CD4-positive, alpha-beta T cell (primary cell): ENCODE results near the gene NYAP2. TPM values are rescaled to one million over a fixed set of nuclear protein-coding genes. Genes with fewer than 3 reads are reported as not detected.

Source experiments
- ATAC-seq: fragments of 200-7000 bp; cut with Tn5 transposase; one replicate; pipeline ENCODE4 v1.10.0; 2022; ENCODE audit warnings: mild to moderate bottlenecking; ENCODE audit not compliant: poor library complexity
- CTCF ChIA-PET: fragments of 350-600 bp; sonication (Branson Sonifier 250); formaldehyde crosslinking; loops from one replicate; lab custom pipeline; 2021; ENCODE audit warnings: antibody characterized with exemption, inconsistent platforms; lab: Charles Lee
- POLR2A ChIA-PET: fragments of 350-600 bp; sonication (Branson Sonifier 250); formaldehyde crosslinking; loops from one replicate; lab custom pipeline; 2021; ENCODE audit warnings: antibody characterized with exemption, inconsistent platforms; lab: Charles Lee
- DNase-seq, 14 experiments: peaks; one replicate each; pipeline ENCODE4 v3.0.0-alpha.2; 2013 to 2020; ENCODE audit warnings: mixed read lengths in 2 of 14
- H3K27ac ChIP-seq, 2 donors: one replicate each; pipeline versions ENCODE4 v1.5.1 to v1.7.0; 2013; ENCODE audit warnings: low read length in 2 of 2, low read depth in 1 of 2, mild to moderate bottlenecking in 1 of 2
- H3K27me3 ChIP-seq, 2 experiments: 1 replicate in 1 of 2; 2 replicates in 1 of 2; pipeline versions ENCODE4 v1.6.1 to v1.7.0; 2013; ENCODE audit warnings: low read length in 2 of 2, control low read depth in 1 of 2, mild to moderate bottlenecking in 1 of 2, moderate library complexity in 1 of 2; ENCODE audit not compliant: insufficient read depth in 2 of 2, control insufficient read depth in 1 of 2
- H3K36me3 ChIP-seq: one replicate; pipeline ENCODE4 v1.6.1; 2013; ENCODE audit warnings: low read length, control low read depth; ENCODE audit not compliant: insufficient read depth
- H3K4me1 ChIP-seq: one replicate; pipeline ENCODE4 v1.6.1; 2013; ENCODE audit warnings: low read length, control low read depth; ENCODE audit not compliant: insufficient read depth
- H3K4me3 ChIP-seq: one replicate; pipeline ENCODE4 v1.5.1; 2013; ENCODE audit warnings: mild to moderate bottlenecking, low read length, moderate library complexity
- H3K9me3 ChIP-seq, 2 experiments: 1 replicate in 1 of 2; 2 replicates in 1 of 2; pipeline versions ENCODE4 v1.6.1 to v1.7.0; 2013; ENCODE audit warnings: low read length in 2 of 2, mild to moderate bottlenecking in 2 of 2, control low read depth in 1 of 2, moderate library complexity in 1 of 2; ENCODE audit not compliant: control insufficient read depth in 1 of 2, insufficient read depth in 1 of 2
- H3K27ac Mint-ChIP-seq: one replicate; pipeline ENCODE4 v1.8.0; 2020; ENCODE audit warnings: mixed read lengths
- H3K27me3 Mint-ChIP-seq: one replicate; pipeline ENCODE4 v1.8.0; 2021; ENCODE audit warnings: mixed read lengths
- H3K36me3 Mint-ChIP-seq: one replicate; pipeline ENCODE4 v1.8.0; 2021; ENCODE audit warnings: low read depth, mixed read lengths
- H3K4me1 Mint-ChIP-seq: one replicate; pipeline ENCODE4 v1.8.0; 2021; ENCODE audit warnings: low read depth, mixed read lengths
- H3K4me3 Mint-ChIP-seq: one replicate; pipeline ENCODE4 v1.8.0; 2020; ENCODE audit warnings: mild to moderate bottlenecking, mixed read lengths
- H3K9me3 Mint-ChIP-seq: one replicate; pipeline ENCODE4 v1.8.0; 2020; ENCODE audit warnings: mixed read lengths
- CTCF ChIP-seq: fragments of 200-600 bp; IDR thresholded peaks from one replicate; pipeline ENCODE4 v1.8.0; 2022; ENCODE audit warnings: antibody characterized with exemption, mild to moderate bottlenecking
- intact Hi-C, 2 experiments: fragments of 100-400 bp; cut with DNase I in 1 of 2; cut with micrococcal nuclease in 1 of 2; formaldehyde crosslinking; loops; one replicate each; pipeline versions ENCODE4 v1.15.1 to v1.9.0; 2023 to 2025; cut with DNase I, micrococcal nuclease
- total RNA-seq, 174 experiments: library from RNA in 2 of 174; stranded (reverse) in 2 of 174; gene quantifications; one replicate each; pipeline ENCODE4 v1.2.3 and lab custom pipeline; 2021 to 2026

NYAP2 gene
- total RNA-seq, 2 experiments from 2014 or later: not detected

- Histone ChIP-seq H3K4me3 (no peak overlapping the region), H3K9me3 (peaks cover 0 to 4% of the 10 kb centered on the region in 2 experiments), H3K36me3 (no peaks in the 10 kb centered on the region), H3K27ac (no peak overlapping the region), H3K4me1 (no peaks in the 10 kb centered on the region), H3K27me3 (no peaks in the 10 kb centered on the region)
- H3K4me3 Mint-ChIP-seq: no peak overlapping the region
- ATAC-seq: no peak
- no peaks in the 10 kb centered on the region for H3K9me3 Mint-ChIP-seq
- H3K36me3 Mint-ChIP-seq: no peaks in the 10 kb centered on the region
- no peak overlapping the region for H3K27ac Mint-ChIP-seq
- CTCF ChIA-PET: no interaction called here
- POLR2A ChIA-PET: no interaction called here
- no peak for TF ChIP-seq CTCF
- H3K4me1 Mint-ChIP-seq: no peaks in the 10 kb centered on the region
- intact Hi-C loops: no loop called here
- H3K27me3 Mint-ChIP-seq: peaks cover 24% of the 10 kb centered on the region
- DNase-seq: no peak
These were observed 167.3 kb downstream of the NYAP2 start for GRCh38 chr2:225566798-225567197.

- Histone ChIP-seq H3K27ac (no peak overlapping the region), H3K4me3 (no peak overlapping the region), H3K36me3 (no peaks in the 10 kb centered on the region), H3K9me3 (peaks cover 0 to 4% of the 10 kb centered on the region in 2 experiments), H3K27me3 (no peaks in the 10 kb centered on the region), H3K4me1 (no peaks in the 10 kb centered on the region)
- H3K9me3 Mint-ChIP-seq: no peaks in the 10 kb centered on the region
- H3K36me3 Mint-ChIP-seq: no peaks in the 10 kb centered on the region
- ChIA-PET CTCF (no interaction called here), POLR2A (no interaction called here)
- TF ChIP-seq CTCF: no peak
- no peaks in the 10 kb centered on the region for H3K4me1 Mint-ChIP-seq
- DNase-seq (no peak), ATAC-seq (no peak)
- H3K27ac Mint-ChIP-seq: no peak overlapping the region
- intact Hi-C loops: no loop called here
- H3K27me3 Mint-ChIP-seq: peaks cover 18% of the 10 kb centered on the region
- H3K4me3 Mint-ChIP-seq: no peak overlapping the region
These were observed 170.5 kb downstream of the NYAP2 start for GRCh38 chr2:225569995-225570394.

- TF ChIP-seq CTCF: no peak
- no peak overlapping the region for H3K4me3 Mint-ChIP-seq
- H3K4me1 Mint-ChIP-seq: no peaks in the 10 kb centered on the region
- no peaks in the 10 kb centered on the region for H3K36me3 Mint-ChIP-seq
- H3K9me3 Mint-ChIP-seq: no peaks in the 10 kb centered on the region
- POLR2A ChIA-PET: no interaction called here
- Histone ChIP-seq H3K27me3 (no peaks in the 10 kb centered on the region), H3K9me3 (peaks cover 0 to 4% of the 10 kb centered on the region in 2 experiments), H3K27ac (no peak overlapping the region), H3K36me3 (no peaks in the 10 kb centered on the region), H3K4me1 (no peaks in the 10 kb centered on the region), H3K4me3 (no peak overlapping the region)
- intact Hi-C loops: no loop called here
- H3K27me3 Mint-ChIP-seq: peaks cover 20% of the 10 kb centered on the region
- DNase-seq (no peak), ATAC-seq (no peak)
- no peak overlapping the region for H3K27ac Mint-ChIP-seq
- CTCF ChIA-PET: no interaction called here
These were observed 174.1 kb downstream of the NYAP2 start for GRCh38 chr2:225573603-225574002.
